ENCODE data around the gene NUP214. TPM values are rescaled to one million over a fixed set of nuclear protein-coding genes. Genes with fewer than 3 reads are reported as not detected.

Gene NUP214
- total RNA-seq, 1 experiment from 2014 or later, result 35.5 TPM

DNA sequence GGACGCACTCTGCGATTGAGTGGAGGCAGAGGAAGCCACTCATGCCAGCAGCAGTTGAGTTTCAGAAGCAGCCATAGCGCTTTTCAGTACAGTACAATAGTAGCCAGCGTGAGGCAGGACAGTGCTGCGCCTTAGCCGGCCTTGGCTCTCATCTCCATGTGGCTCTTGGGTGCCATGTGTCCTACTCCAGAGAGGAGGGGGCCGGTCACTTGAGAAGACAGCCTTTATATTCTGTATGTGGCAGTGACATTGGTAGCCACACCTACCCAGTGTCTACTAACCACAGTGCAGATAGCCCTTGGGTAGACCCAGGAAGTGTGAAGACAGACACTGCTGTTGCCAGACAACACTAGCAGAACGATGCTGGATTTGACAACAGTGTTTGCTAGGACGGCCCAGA, 108.6 kb downstream of the NUP214 start:
- H3K9me3 ChIP-seq (ENCODE audit: control insufficient read depth in 1 of 2, insufficient read depth in 1 of 2, low read depth in 1 of 2, low read length in 2 of 2), result no peaks in the 10 kb centered on the region
- no peak overlapping the region for H3K4me2 ChIP-seq (ENCODE audit: low read length)
- H3K9ac ChIP-seq (ENCODE audit: low read length), result no peak overlapping the region
- no peaks in the 10 kb centered on the region for H3K9me2 ChIP-seq (ENCODE audit: insufficient read depth)
- ATAC-seq (no peak), DNase-seq (ENCODE audit: low read depth, low spot score) (no peak)
- H3K4me1 ChIP-seq (ENCODE audit: control insufficient read depth in 1 of 2, insufficient read depth in 2 of 2, low read length in 2 of 2), result 0 out of 4 replicates have a peak, but pooled peaks cover 0 to 3% of the 10 kb centered on the region in 2 experiments
- no peaks in the 10 kb centered on the region for H3K79me2 ChIP-seq (ENCODE audit: insufficient read depth, low read length)
- RAD21 ChIA-PET (ENCODE audit: low non-redundant PET in 1 of 2, low total read pairs in 2 of 2, uncharacterized antibody in 2 of 2, unreplicated experiment in 2 of 2), result no interaction called here
- H4K20me1 ChIP-seq (ENCODE audit: insufficient read depth), result no peaks in the 10 kb centered on the region
- peaks cover 25 to 29% of the 10 kb centered on the region in 2 experiments for H3K36me3 ChIP-seq (ENCODE audit: control insufficient read depth in 1 of 2, insufficient read depth in 2 of 2, low read length in 2 of 2)
- H3K27me3 ChIP-seq (ENCODE audit: insufficient read depth, low read length), result no peaks in the 10 kb centered on the region
- POLR2A ChIA-PET, result no interaction called here
- BruUV-seq (replicated peaks), result no TSS peak
- intact Hi-C loops (cut with micrococcal nuclease), result no loop called here
- H2AFZ ChIP-seq (ENCODE audit: low read depth, low read length, poor library complexity, severe bottlenecking), result no peak overlapping the region
- no peak for TF ChIP-seq POLR2A (IDR thresholded peaks at IDR 0.05; ENCODE audit: borderline replicate concordance, extremely low read depth, insufficient read depth, insufficient read length)
- no peak for TF ChIP-seq ZFX (IDR thresholded peaks at IDR 0.05)
- TF ChIP-seq ATF3 (IDR thresholded peaks at IDR 0.05), result no peak
- no peak for TF ChIP-seq ELF1 (IDR thresholded peaks at IDR 0.05; ENCODE audit: borderline replicate concordance, low read depth)
- TF ChIP-seq TCF7L2 (IDR thresholded peaks at IDR 0.05; ENCODE audit: borderline replicate concordance, extremely low read depth, insufficient read depth, insufficient read length), result no peak
- TF ChIP-seq EGR1 (IDR thresholded peaks at IDR 0.05; ENCODE audit: low read depth), result no peak
- TF ChIP-seq, protein P1, sequence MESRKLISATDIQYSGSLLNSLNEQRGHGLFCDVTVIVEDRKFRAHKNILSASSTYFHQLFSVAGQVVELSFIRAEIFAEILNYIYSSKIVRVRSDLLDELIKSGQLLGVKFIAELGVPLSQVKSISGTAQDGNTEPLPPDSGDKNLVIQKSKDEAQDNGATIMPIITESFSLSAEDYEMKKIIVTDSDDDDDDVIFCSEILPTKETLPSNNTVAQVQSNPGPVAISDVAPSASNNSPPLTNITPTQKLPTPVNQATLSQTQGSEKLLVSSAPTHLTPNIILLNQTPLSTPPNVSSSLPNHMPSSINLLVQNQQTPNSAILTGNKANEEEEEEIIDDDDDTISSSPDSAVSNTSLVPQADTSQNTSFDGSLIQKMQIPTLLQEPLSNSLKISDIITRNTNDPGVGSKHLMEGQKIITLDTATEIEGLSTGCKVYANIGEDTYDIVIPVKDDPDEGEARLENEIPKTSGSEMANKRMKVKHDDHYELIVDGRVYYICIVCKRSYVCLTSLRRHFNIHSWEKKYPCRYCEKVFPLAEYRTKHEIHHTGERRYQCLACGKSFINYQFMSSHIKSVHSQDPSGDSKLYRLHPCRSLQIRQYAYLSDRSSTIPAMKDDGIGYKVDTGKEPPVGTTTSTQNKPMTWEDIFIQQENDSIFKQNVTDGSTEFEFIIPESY (IDR thresholded peaks at IDR 0.05; ENCODE audit: extremely low read depth, insufficient replicate concordance, low read length), result no peak
- no peak for TF ChIP-seq ZNF274 (IDR thresholded peaks at IDR 0.05; ENCODE audit: low read depth, low read length)
- no peak overlapping the region for H3K27ac ChIP-seq (ENCODE audit: low read depth, low read length)
- CTCF ChIA-PET, result no interaction called here
- no peak overlapping the region for H3K4me3 ChIP-seq (replicated peaks in 1 of 2; ENCODE audit: low read depth in 1 of 2, low read length in 2 of 2)
